ENCODE results near the gene BRK1.

DNA sequence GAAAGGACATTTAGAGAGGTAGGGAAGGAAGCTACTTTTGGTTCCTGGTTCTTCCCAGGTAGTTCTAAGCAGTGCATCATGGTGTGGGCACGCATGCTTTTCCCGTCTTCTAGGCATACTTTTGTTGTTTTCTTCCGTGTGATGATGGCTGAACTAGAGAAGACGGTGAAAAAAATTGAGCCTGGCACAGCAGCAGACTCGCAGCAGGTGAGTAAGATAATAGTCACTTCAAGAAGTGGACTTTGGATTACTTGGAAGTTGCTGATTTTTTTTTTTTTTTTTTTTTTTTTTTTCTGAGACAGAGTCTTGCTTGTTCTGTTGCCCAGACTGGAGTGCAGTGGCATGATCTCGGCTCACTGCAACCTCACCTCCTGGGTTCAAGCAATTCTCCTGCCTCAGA, 25.3 kb upstream of the BRK1 start:
- TF ChIP-seq, protein P1, sequence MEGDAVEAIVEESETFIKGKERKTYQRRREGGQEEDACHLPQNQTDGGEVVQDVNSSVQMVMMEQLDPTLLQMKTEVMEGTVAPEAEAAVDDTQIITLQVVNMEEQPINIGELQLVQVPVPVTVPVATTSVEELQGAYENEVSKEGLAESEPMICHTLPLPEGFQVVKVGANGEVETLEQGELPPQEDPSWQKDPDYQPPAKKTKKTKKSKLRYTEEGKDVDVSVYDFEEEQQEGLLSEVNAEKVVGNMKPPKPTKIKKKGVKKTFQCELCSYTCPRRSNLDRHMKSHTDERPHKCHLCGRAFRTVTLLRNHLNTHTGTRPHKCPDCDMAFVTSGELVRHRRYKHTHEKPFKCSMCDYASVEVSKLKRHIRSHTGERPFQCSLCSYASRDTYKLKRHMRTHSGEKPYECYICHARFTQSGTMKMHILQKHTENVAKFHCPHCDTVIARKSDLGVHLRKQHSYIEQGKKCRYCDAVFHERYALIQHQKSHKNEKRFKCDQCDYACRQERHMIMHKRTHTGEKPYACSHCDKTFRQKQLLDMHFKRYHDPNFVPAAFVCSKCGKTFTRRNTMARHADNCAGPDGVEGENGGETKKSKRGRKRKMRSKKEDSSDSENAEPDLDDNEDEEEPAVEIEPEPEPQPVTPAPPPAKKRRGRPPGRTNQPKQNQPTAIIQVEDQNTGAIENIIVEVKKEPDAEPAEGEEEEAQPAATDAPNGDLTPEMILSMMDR (IDR thresholded peaks at IDR 0.05), result no peak
- TF ChIP-seq, protein P2, sequence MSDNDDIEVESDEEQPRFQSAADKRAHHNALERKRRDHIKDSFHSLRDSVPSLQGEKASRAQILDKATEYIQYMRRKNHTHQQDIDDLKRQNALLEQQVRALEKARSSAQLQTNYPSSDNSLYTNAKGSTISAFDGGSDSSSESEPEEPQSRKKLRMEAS (IDR thresholded peaks at IDR 0.05; ENCODE audit: low read depth), result no peak
- TF ChIP-seq POLR2AphosphoS5 (IDR thresholded peaks at IDR 0.05; ENCODE audit: low read depth, low read length) (no peak), RFX5 (IDR thresholded peaks at IDR 0.05; ENCODE audit: low read length) (no peak), FOXJ3 (CRISPR knock-in tag; IDR thresholded peaks at IDR 0.05) (no peak), RAD21 (IDR thresholded peaks at IDR 0.05; ENCODE audit: low read length) (no peak), CHD2 (IDR thresholded peaks at IDR 0.05; ENCODE audit: low read length, partially characterized antibody) (no peak)
- TF ChIP-seq, protein P3, sequence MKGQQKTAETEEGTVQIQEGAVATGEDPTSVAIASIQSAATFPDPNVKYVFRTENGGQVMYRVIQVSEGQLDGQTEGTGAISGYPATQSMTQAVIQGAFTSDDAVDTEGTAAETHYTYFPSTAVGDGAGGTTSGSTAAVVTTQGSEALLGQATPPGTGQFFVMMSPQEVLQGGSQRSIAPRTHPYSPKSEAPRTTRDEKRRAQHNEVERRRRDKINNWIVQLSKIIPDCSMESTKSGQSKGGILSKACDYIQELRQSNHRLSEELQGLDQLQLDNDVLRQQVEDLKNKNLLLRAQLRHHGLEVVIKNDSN (IDR thresholded peaks at IDR 0.05; ENCODE audit: borderline replicate concordance, low read depth), result no peak
